Muscle layer of colon (tissue), 2 donors: ENCODE measurements around the gene NFATC1.

Source experiments
- H3K27ac ChIP-seq: one replicate; pipeline ENCODE4 v1.7.0; 2013; ENCODE audit warnings: low read depth, mild to moderate bottlenecking, low read length, moderate library complexity
- H3K27me3 ChIP-seq, 2 donors: one replicate each; pipeline ENCODE4 v1.7.0; 2013; ENCODE audit warnings: low read length in 2 of 2, mild to moderate bottlenecking in 2 of 2; ENCODE audit not compliant: insufficient read depth in 2 of 2, control insufficient read depth in 1 of 2
- H3K36me3 ChIP-seq: one replicate; pipeline ENCODE4 v1.7.0; 2013; ENCODE audit warnings: mild to moderate bottlenecking, low read length; ENCODE audit not compliant: insufficient read depth
- H3K4me1 ChIP-seq: one replicate; pipeline ENCODE4 v1.7.0; 2013; ENCODE audit warnings: mild to moderate bottlenecking, low read length; ENCODE audit not compliant: insufficient read depth
- H3K4me3 ChIP-seq, 2 donors: one replicate each; pipeline ENCODE4 v1.7.0; 2013; ENCODE audit warnings: low read length in 2 of 2, low read depth in 1 of 2, mild to moderate bottlenecking in 1 of 2, moderate library complexity in 1 of 2
- H3K9ac ChIP-seq: one replicate; pipeline ENCODE4 v1.7.0; 2013; ENCODE audit warnings: low read length
- H3K9me3 ChIP-seq: one replicate; pipeline ENCODE4 v1.7.0; 2013; ENCODE audit warnings: mild to moderate bottlenecking, low read length
- donor health status: abdominal sarcoma.
- donor health status: Adenocarcinoma of cecum.

The NFATC1 gene

GRCh38 chr18:79394534-79395307 is 1.0 kb upstream of the NFATC1 start:
- Histone ChIP-seq H3K27me3 (peaks cover 0 to under 1% of the 10 kb centered on the region in 2 donors), H3K9ac (peak overlapping the region; percentile 68), H3K9me3 (no peaks in the 10 kb centered on the region), H3K27ac (peak overlapping the region; percentile 93), H3K4me3 (peak overlapping the region; percentile 54 to 59), H3K36me3 (no peaks in the 10 kb centered on the region), H3K4me1 (peaks cover 22% of the 10 kb centered on the region)

DNA sequence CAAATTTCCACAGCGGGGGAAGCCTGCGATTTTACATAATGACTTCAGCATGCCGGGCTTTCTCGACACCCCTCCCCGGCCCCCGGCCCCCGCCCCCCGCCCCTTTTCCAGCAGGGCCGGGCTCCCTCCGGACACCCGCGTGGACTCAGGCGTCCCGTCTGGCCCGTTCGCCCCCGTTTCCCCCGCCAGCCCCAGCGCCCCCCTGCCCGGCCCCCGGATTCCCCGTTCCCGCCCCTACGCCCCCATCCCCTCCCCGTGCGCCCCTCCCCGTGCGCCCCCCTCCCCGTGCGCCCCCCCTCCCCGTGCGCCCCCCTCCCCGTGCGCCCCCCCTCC is 456 bp upstream of the NFATC1 start:
- H3K27me3 ChIP-seq: no peaks in the 10 kb centered on the region
- H3K36me3 ChIP-seq: no peaks in the 10 kb centered on the region
- no peak overlapping the region for H3K9ac ChIP-seq
- H3K9me3 ChIP-seq: no peaks in the 10 kb centered on the region
- no peak overlapping the region for H3K27ac ChIP-seq
- no peak overlapping the region for H3K4me3 ChIP-seq
- peaks cover 22% of the 10 kb centered on the region for H3K4me1 ChIP-seq

GRCh38 chr18:79396431-79397246 is 909 bp downstream of the NFATC1 start:
- H3K27ac ChIP-seq: peak overlapping the region; percentile 82
- no peaks in the 10 kb centered on the region for H3K27me3 ChIP-seq
- no peaks in the 10 kb centered on the region for H3K9me3 ChIP-seq
- peak overlapping the region; percentile 39 for H3K9ac ChIP-seq
- H3K36me3 ChIP-seq: no peaks in the 10 kb centered on the region
- H3K4me3 ChIP-seq: peak overlapping the region; percentile 55 to 64
- H3K4me1 ChIP-seq: peaks cover 22% of the 10 kb centered on the region

GRCh38 chr18:79397247-79397829 is 1.6 kb downstream of the NFATC1 start:
- H3K27me3 ChIP-seq: no peaks in the 10 kb centered on the region
- H3K36me3 ChIP-seq: no peaks in the 10 kb centered on the region
- H3K9ac ChIP-seq: no peak overlapping the region
- H3K4me3 ChIP-seq: peak overlapping the region in 1 of 2 donors; percentile 55
- H3K9me3 ChIP-seq: no peaks in the 10 kb centered on the region
- H3K4me1 ChIP-seq: peaks cover 28% of the 10 kb centered on the region
- no peak overlapping the region for H3K27ac ChIP-seq

GRCh38 chr18:79397830-79398761 is 2.4 kb downstream of the NFATC1 start:
- Histone ChIP-seq H3K36me3 (no peaks in the 10 kb centered on the region), H3K9ac (no peak overlapping the region), H3K9me3 (no peaks in the 10 kb centered on the region), H3K27ac (no peak overlapping the region), H3K27me3 (no peaks in the 10 kb centered on the region), H3K4me3 (peak overlapping the region in 1 of 2 donors; percentile 23), H3K4me1 (peaks cover 31% of the 10 kb centered on the region)

DNA sequence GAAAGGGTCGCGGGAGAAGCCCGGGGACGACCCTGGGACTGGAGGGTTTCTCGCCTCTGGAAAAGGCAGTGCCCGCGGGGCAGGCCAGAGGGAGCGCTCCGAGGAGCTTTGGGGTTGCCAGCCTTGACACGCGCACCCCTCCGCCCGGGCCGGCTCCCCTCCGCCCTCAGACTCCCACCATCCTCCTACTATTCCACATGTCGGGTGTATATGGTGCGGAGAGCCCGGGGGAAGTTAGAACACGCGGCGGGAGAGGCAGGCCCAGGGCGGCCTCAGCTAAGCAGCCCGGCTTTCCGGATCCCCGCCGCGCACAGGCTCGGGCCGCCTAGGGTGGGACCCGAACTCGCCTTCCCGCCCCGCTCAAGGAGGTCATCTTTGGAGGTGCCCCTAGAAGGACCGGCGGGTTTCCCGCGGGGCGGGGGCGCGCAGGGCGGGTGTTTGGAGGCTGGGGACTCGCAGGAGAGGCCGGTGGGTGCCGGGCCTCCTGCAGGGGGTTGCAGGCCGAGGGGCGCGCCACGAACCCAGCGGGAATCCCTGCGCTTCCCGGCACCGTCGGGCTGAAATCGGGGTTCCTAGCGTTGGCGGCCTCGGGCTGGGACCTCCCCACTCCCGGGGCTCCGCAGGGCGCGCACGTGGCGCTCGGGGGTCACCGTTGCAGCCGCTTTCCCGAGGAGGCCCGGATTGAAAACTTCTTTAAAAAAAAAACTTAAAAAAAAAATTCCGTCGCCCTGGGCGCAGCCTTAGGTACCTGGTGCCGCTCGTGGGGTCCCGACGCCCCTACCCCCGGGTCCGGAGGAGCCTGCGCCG is 3.7 kb downstream of the NFATC1 start:
- no peaks in the 10 kb centered on the region for H3K36me3 ChIP-seq
- peaks cover 41% of the 10 kb centered on the region for H3K4me1 ChIP-seq
- no peaks in the 10 kb centered on the region for H3K27me3 ChIP-seq
- no peak overlapping the region for H3K9ac ChIP-seq
- peak overlapping the region; percentile 63 for H3K27ac ChIP-seq
- H3K9me3 ChIP-seq: no peaks in the 10 kb centered on the region
- H3K4me3 ChIP-seq: peak overlapping the region in 1 of 2 donors; percentile 49

GRCh38 chr18:79400091-79400590 is 4.4 kb downstream of the NFATC1 start:
- Histone ChIP-seq H3K27ac (peak overlapping the region; percentile 63), H3K4me3 (peak overlapping the region in 1 of 2 donors; percentile 80), H3K27me3 (no peaks in the 10 kb centered on the region), H3K9me3 (no peaks in the 10 kb centered on the region), H3K9ac (no peak overlapping the region), H3K4me1 (peaks cover 44% of the 10 kb centered on the region), H3K36me3 (no peaks in the 10 kb centered on the region)

DNA sequence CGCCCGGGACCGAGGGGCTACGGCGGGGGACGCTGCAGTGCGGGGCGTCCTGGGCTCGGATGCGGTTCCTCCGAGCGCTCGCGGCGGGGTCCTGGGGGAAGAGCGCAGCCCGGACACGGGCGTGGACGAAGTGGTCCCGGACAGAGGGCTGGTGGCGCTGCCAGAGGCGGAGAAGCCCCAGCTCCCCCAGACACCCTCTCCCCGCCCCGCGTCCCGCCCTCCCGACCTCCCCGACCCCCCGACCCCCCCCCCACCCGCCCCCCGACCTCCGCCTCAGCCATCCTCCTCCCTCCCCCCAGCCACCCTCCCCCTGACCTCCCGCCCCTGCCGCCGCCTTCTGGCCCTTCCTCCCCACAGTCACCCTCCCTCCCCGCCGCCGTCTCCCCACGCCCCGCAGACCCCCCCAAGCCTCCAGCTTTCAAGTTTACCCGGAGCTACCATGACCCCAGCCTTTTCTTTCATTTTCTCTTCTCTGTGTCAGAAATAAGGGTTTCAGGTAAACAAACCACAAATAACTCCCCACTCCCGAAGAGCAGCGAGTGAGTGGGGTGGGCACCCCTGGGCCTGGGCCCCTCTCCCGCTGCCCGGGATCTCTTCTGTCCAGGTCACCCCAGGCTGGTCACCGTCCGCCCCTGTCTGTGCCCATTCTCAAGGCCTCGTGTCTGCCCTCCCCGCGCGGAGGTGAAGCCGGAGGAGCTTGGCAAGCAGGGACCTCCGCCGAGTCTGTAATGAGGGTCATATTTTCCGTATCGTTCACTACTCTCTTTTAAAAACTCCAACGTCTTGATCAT is 5.1 kb downstream of the NFATC1 start:
- H3K4me3 ChIP-seq: peak overlapping the region; percentile 8 to 80
- no peaks in the 10 kb centered on the region for H3K36me3 ChIP-seq
- no peaks in the 10 kb centered on the region for H3K27me3 ChIP-seq
- H3K27ac ChIP-seq: peak overlapping the region; percentile 52
- peaks cover 45% of the 10 kb centered on the region for H3K4me1 ChIP-seq
- no peaks in the 10 kb centered on the region for H3K9me3 ChIP-seq
- H3K9ac ChIP-seq: no peak overlapping the region

DNA sequence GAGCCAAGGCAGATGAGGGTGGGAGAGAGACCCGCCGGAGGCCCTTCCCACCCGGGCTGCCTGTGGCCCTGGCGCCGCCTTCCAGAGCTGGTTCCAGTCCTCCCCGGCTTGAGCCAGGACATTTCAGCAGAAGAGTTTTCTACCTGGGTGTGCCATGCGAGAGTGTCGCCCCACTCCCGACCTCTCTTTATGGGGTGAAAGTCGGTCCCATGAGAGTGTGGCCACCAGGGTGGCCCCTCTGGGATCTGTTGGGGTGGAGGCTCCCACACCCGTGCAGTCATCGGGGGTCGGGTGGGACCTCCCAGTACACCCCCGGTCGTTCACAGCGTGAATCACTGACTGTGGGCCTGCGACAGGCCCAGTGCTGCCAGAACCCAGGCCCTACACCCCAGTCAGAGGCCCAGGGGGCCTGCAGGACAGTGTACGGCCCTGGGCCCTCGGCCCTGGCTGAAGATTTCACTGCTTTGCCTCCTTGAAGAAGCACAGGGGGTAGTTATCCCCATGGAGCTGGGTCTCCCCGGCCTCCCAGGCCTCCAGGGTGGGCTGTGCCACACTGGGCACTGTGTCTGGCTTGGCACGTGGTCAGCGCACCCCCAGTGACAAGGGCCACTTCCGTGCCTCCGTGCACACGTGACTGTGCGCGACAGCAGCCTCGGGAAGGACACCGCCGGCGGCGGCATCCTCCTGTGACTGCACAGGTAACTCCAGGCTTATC is 5.9 kb downstream of the NFATC1 start:
- Histone ChIP-seq H3K9me3 (no peaks in the 10 kb centered on the region), H3K36me3 (no peaks in the 10 kb centered on the region), H3K27me3 (no peaks in the 10 kb centered on the region), H3K27ac (peak overlapping the region; percentile 22), H3K4me1 (peaks cover 45% of the 10 kb centered on the region), H3K9ac (no peak overlapping the region), H3K4me3 (peak overlapping the region in 1 of 2 donors; percentile 8)
